ENCODE results near the gene MYRF.
A peak's percentile ranks its signal among the peaks of the same experiment; 100 is the strongest.

MYRF gene

GRCh38 chr11:61792310-61793082, 40.1 kb downstream of the MYRF start, which contains the start of the genes FEN1 and TMEM258 (continued):
- TF ChIP-seq, protein P1, sequence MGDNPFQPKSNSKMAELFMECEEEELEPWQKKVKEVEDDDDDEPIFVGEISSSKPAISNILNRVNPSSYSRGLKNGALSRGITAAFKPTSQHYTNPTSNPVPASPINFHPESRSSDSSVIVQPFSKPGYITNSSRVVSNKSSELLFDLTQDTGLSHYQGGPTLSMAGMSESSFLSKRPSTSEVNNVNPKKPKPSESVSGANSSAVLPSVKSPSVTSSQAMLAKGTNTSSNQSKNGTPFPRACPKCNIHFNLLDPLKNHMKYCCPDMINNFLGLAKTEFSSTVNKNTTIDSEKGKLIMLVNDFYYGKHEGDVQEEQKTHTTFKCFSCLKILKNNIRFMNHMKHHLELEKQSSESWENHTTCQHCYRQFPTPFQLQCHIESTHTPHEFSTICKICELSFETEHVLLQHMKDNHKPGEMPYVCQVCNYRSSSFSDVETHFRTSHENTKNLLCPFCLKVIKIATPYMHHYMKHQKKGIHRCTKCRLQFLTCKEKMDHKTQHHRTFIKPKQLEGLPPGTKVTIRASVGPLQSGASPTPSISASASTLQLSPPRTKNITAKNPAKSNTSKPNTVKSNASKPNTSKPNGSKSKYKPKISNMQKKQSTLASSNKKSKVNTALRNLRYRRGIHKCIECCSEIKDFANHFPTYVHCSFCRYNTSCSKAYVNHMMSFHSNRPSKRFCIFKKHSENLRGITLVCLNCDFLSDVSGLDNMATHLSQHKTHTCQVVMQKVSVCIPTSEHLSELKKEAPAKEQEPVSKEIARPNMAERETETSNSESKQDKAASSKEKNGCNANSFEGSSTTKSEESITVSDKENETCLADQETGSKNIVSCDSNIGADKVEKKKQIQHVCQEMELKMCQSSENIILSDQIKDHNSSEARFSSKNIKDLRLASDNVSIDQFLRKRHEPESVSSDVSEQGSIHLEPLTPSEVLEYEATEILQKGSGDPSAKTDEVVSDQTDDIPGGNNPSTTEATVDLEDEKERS (tag by site-specific recombination; IDR thresholded peaks at IDR 0.05): no peak
- no peak for TF ChIP-seq ZNF544 (tag by site-specific recombination; IDR thresholded peaks at IDR 0.05)
- TF ChIP-seq ZFP37 (tag by site-specific recombination; IDR thresholded peaks at IDR 0.05): 0 out of 2 replicates have a peak, but pooled peaks have one; percentile 22
- peak; percentile 60 for TF ChIP-seq ZBTB8A (tag by site-specific recombination; IDR thresholded peaks at IDR 0.05)
- peak; percentile 23; the same call in 1 of the 2 replicates for TF ChIP-seq GLIS1 (tag by site-specific recombination; IDR thresholded peaks at IDR 0.05)
- TF ChIP-seq ZBTB26 (tag by site-specific recombination; optimal IDR thresholded peaks at IDR 0.05): peak; percentile 88
- peak; percentile 35; the same call in 1 of the 2 replicates for TF ChIP-seq PATZ1 (tag by site-specific recombination; IDR thresholded peaks at IDR 0.05)
- no peak for TF ChIP-seq ZNF776 (tag by site-specific recombination; IDR thresholded peaks at IDR 0.05; ENCODE audit: borderline replicate concordance)
- TF ChIP-seq ZNF394 (tag by site-specific recombination; IDR thresholded peaks at IDR 0.05; ENCODE audit: borderline replicate concordance): 0 out of 2 replicates have a peak, but pooled peaks have one; percentile 25
- peak; percentile 90 for TF ChIP-seq SP2 (tag by site-specific recombination; IDR thresholded peaks at IDR 0.05)
- no peak for TF ChIP-seq TRIM28 (IDR thresholded peaks at IDR 0.05; ENCODE audit: borderline replicate concordance, low read length)
- TF ChIP-seq ZNF621 (tag by site-specific recombination; IDR thresholded peaks at IDR 0.05): no peak
- TF ChIP-seq ZSCAN30 (tag by site-specific recombination; IDR thresholded peaks at IDR 0.05): peak; percentile 47; the same call in 1 of the 2 replicates
- peak; percentile 79 for TF ChIP-seq ZBTB17 (tag by site-specific recombination; IDR thresholded peaks at IDR 0.05)
- TF ChIP-seq ZNF843 (tag by site-specific recombination; IDR thresholded peaks at IDR 0.05): 0 out of 2 replicates have a peak, but pooled peaks have one; percentile 23
- TF ChIP-seq ZEB2 (tag by site-specific recombination; IDR thresholded peaks at IDR 0.05): peak; percentile 62; the same call in 1 of the 2 replicates
- peak; percentile 73; the same call in 1 of the 2 replicates for TF ChIP-seq KLF8 (tag by site-specific recombination; IDR thresholded peaks at IDR 0.05)
- peak; percentile 27; the same call in 1 of the 2 replicates for TF ChIP-seq ZNF2 (tag by site-specific recombination; IDR thresholded peaks at IDR 0.05)
- TF ChIP-seq SP3 (tag by site-specific recombination; IDR thresholded peaks at IDR 0.05): peak; percentile 51
- no peak for TF ChIP-seq ZNF248 (tag by site-specific recombination; IDR thresholded peaks at IDR 0.05)
- TF ChIP-seq PRDM1 (tag by site-specific recombination; IDR thresholded peaks at IDR 0.05): no peak
- TF ChIP-seq ZNF596 (tag by site-specific recombination; IDR thresholded peaks at IDR 0.05): 0 out of 2 replicates have a peak, but pooled peaks have one; percentile 36
- no peak for TF ChIP-seq ZNF354C (tag by site-specific recombination; IDR thresholded peaks at IDR 0.05; ENCODE audit: borderline replicate concordance, low read depth)
- TF ChIP-seq ZNF610 (tag by site-specific recombination; IDR thresholded peaks at IDR 0.05; ENCODE audit: borderline replicate concordance): peak; percentile 28; the same call in 1 of the 2 replicates
- no peak for TF ChIP-seq PBX3 (CRISPR knock-in tag; IDR thresholded peaks at IDR 0.05)
- TF ChIP-seq ZNF404 (tag by site-specific recombination; IDR thresholded peaks at IDR 0.05): no peak
- TF ChIP-seq ZFP69B (tag by site-specific recombination; IDR thresholded peaks at IDR 0.05): no peak
- TF ChIP-seq ZNF704 (tag by site-specific recombination; IDR thresholded peaks at IDR 0.05): no peak
- TF ChIP-seq ZNF449 (tag by site-specific recombination; IDR thresholded peaks at IDR 0.05): no peak
